ENCODE data around the gene HP1BP3. TPM values are rescaled to one million over a fixed set of nuclear protein-coding genes. Genes with fewer than 3 reads are reported as not detected.
"Not testable (repeated sequence)": the region's sequence is repeated elsewhere in the genome, so short reads cannot be mapped to it uniquely, and the experiment has no call there.

The HP1BP3 gene
- total RNA-seq, 1 donor from 2014 or later: 267 TPM

DNA sequence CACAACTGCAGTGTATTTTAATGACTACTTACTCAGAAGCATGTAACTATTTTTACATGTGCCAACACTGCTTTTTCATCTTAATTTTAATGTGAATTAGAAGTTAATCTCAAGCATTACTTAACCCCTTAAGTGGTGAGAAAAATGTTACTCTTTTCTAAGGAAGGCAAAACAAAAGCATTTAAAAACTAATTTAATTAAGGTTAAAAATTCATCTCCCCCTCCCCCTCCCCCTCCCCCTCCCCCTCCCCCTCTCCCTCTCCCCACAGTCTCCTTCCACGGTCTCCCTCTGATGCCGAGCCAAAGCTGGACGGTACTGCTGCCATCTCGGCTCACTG lies 27.4 kb upstream of the HP1BP3 start:
- Histone ChIP-seq H3K36me3 (peaks cover 0 to 20% of the 10 kb centered on the region in 2 donors), H3K27ac (no peak overlapping the region), H3K9me3 (no peaks in the 10 kb centered on the region), H3K4me1 (no peaks in the 10 kb centered on the region), H3K4me3 (no peak overlapping the region), H3K27me3 (no peaks in the 10 kb centered on the region)
- TF ChIP-seq POLR2AphosphoS5 (IDR thresholded peaks at IDR 0.05; ENCODE audit: insufficient read depth in 1 of 2, low read depth in 1 of 2): no peak
- TF ChIP-seq POLR2A (IDR thresholded peaks at IDR 0.05): no peak
- TF ChIP-seq, protein P1, sequence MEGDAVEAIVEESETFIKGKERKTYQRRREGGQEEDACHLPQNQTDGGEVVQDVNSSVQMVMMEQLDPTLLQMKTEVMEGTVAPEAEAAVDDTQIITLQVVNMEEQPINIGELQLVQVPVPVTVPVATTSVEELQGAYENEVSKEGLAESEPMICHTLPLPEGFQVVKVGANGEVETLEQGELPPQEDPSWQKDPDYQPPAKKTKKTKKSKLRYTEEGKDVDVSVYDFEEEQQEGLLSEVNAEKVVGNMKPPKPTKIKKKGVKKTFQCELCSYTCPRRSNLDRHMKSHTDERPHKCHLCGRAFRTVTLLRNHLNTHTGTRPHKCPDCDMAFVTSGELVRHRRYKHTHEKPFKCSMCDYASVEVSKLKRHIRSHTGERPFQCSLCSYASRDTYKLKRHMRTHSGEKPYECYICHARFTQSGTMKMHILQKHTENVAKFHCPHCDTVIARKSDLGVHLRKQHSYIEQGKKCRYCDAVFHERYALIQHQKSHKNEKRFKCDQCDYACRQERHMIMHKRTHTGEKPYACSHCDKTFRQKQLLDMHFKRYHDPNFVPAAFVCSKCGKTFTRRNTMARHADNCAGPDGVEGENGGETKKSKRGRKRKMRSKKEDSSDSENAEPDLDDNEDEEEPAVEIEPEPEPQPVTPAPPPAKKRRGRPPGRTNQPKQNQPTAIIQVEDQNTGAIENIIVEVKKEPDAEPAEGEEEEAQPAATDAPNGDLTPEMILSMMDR (IDR thresholded peaks at IDR 0.05): no peak
- DNase-seq (ENCODE audit: extremely low spot score in 2 of 2): no peak
- intact Hi-C loops (cut with DNase I): no loop called here

DNA sequence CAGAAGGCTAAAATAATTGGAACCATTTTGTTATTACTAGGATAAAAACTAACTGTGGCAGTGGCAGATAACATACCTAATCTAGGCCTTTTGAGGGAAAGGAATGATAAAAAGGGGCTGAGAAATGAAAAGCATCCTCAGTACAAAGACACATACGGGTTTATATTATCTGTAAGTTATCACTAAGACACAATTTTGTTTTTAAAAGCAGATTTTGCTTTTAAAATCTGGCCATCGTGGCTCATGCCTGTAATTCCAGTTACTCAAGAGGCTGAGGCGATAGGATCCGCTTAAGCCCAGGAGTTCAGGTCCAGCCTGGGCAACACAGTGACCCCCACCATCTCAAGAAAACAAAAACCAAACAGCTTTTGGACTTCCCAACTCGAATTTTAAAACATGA lies 24.8 kb upstream of the HP1BP3 start:
- peaks cover 0 to 21% of the 10 kb centered on the region in 2 donors for H3K36me3 ChIP-seq
- intact Hi-C loops (cut with DNase I): no loop called here
- H3K27me3 ChIP-seq: no peaks in the 10 kb centered on the region
- no peak overlapping the region for H3K4me3 ChIP-seq
- no peaks in the 10 kb centered on the region for H3K9me3 ChIP-seq
- no peaks in the 10 kb centered on the region for H3K4me1 ChIP-seq
- no peak for DNase-seq (ENCODE audit: extremely low spot score in 2 of 2)
- TF ChIP-seq, protein P1 (IDR thresholded peaks at IDR 0.05): no peak
- TF ChIP-seq POLR2A (IDR thresholded peaks at IDR 0.05) (no peak), POLR2AphosphoS5 (IDR thresholded peaks at IDR 0.05; ENCODE audit: insufficient read depth in 1 of 2, low read depth in 1 of 2) (no peak)
- H3K27ac ChIP-seq: no peak overlapping the region

DNA sequence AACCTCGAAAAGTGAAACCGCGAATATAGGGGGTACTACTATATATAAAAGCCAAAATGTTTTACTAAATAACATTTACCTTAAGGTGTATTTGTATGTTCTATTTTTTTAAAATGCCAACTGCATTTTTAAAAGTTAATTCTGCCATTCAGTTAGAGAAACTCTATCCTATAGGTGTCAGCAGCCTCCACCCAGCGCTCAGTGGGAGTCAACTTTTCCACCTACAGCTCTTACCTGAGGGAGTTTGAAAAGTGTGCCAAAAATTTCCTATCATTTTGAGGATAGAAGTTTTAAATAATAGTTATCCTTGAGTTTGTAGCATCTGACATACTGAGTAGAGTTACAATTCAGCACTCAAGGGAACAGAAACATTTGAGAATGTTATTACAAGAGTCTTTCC lies 6.1 kb upstream of the HP1BP3 start:
- no peaks in the 10 kb centered on the region for H3K9me3 ChIP-seq
- H3K4me3 ChIP-seq: no peak overlapping the region
- peaks cover 4% of the 10 kb centered on the region for H3K4me1 ChIP-seq
- no peak for DNase-seq (ENCODE audit: extremely low spot score in 2 of 2)
- H3K27me3 ChIP-seq: no peaks in the 10 kb centered on the region
- no peaks in the 10 kb centered on the region for H3K36me3 ChIP-seq
- no peak overlapping the region for H3K27ac ChIP-seq
- TF ChIP-seq POLR2AphosphoS5 (IDR thresholded peaks at IDR 0.05; ENCODE audit: insufficient read depth in 1 of 2, low read depth in 1 of 2) (no peak), POLR2A (IDR thresholded peaks at IDR 0.05) (no peak)
- TF ChIP-seq, protein P1 (IDR thresholded peaks at IDR 0.05): no peak
- intact Hi-C loops (cut with DNase I): no loop called here

DNA sequence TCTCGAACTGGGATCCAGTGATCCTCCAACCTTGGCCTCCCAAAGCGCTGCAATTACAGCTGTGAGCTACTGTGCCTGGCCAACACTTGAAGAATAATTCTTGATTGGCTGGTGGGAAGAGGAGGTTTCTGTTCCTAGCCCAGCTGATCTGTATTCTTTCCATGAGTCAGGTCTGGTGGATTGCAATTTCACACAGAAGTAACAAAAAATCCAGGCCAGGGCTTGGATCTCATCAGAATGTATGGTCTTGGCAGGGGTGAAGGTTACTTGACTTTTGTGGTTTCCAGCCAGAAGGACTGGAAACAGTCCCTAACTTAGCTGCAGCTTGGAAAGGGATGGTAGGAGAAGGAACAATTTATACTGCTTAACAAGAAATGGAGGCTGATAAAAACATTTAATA lies 5.1 kb upstream of the HP1BP3 start:
- intact Hi-C loops (cut with DNase I): no loop called here
- H3K27ac ChIP-seq: no peak overlapping the region
- TF ChIP-seq POLR2AphosphoS5 (IDR thresholded peaks at IDR 0.05; ENCODE audit: insufficient read depth in 1 of 2, low read depth in 1 of 2) (no peak), POLR2A (IDR thresholded peaks at IDR 0.05) (no peak)
- TF ChIP-seq, protein P1 (IDR thresholded peaks at IDR 0.05): no peak

DNA sequence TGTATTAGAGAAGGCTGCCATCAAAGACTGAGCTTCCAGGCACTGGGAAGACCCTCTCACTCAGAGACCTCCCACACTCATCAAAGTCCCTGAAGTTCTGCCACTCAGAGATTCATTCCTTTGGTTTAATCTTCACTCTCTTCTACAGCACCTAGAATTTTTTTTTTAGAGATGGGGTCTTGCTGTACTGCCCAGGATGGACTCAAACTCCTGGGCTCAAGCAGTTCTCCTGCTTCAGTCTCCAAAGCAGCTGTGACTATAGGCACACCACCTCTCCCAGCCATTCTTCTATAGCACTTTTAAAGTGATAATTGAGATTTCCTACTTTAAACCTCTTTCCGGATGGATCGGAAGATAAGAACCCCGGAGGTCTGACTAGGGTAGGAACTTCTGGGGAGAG lies 3.7 kb upstream of the HP1BP3 start:
- Histone ChIP-seq H3K36me3 (no peaks in the 10 kb centered on the region), H3K4me3 (no peak overlapping the region), H3K27ac (no peak overlapping the region), H3K9me3 (no peaks in the 10 kb centered on the region), H3K27me3 (no peaks in the 10 kb centered on the region), H3K4me1 (peaks cover 9% of the 10 kb centered on the region)
- no peak for TF ChIP-seq POLR2A (IDR thresholded peaks at IDR 0.05)
- TF ChIP-seq, protein P1 (IDR thresholded peaks at IDR 0.05): no peak
- no peak for TF ChIP-seq POLR2AphosphoS5 (IDR thresholded peaks at IDR 0.05; ENCODE audit: insufficient read depth in 1 of 2, low read depth in 1 of 2)
- DNase-seq (ENCODE audit: extremely low spot score in 2 of 2): no peak
- intact Hi-C loops (cut with DNase I): no loop called here

More for the DNA sequence above, 5.1 kb upstream of the HP1BP3 start:
- Histone ChIP-seq H3K4me1 (peaks cover 9% of the 10 kb centered on the region), H3K27me3 (no peaks in the 10 kb centered on the region), H3K36me3 (no peaks in the 10 kb centered on the region), H3K9me3 (no peaks in the 10 kb centered on the region), H3K4me3 (no peak overlapping the region)
- no peak for DNase-seq (ENCODE audit: extremely low spot score in 2 of 2)

DNA sequence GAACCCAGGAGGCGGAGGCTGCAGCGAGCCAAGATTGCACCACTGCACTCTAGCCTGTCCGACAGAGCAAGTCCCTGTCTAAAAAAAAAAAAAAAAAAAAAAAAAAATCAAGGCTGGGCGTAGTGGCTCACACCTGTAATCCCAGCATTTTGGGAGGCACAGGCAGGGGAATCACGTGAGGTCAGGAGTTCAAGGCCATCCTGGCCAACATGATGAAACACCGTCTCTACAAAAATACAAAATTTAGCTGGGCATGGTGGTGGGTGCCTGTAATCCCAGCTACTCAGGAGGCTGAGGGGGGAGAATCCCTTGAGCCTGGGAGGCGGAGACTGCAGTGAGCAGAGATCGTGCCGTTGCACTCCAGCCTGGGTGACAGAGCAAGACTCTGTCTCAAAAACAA lies 2.5 kb upstream of the HP1BP3 start:
- H3K36me3 ChIP-seq; H3K27me3 ChIP-seq; H3K9me3 ChIP-seq; DNase-seq (ENCODE audit: extremely low spot score in 2 of 2); H3K4me3 ChIP-seq; H3K27ac ChIP-seq: not testable (repeated sequence)
- intact Hi-C loops (cut with DNase I): loop anchor here (5.0 kb wide), 1 partner anchor 1847 kb away; no protein-coding TSS in a partner anchor
- peaks cover 17% of the 10 kb centered on the region for H3K4me1 ChIP-seq
